ENCODE data around the gene SMC5. TPM values are rescaled to one million over a fixed set of nuclear protein-coding genes. Genes with fewer than 3 reads are reported as not detected.
A peak's percentile ranks its signal among the peaks of the same experiment; 100 is the strongest.

SMC5 gene
- total RNA-seq, 4 donors from 2014 or later, result 33.1 to 49.4 (median 39.2) TPM

DNA sequence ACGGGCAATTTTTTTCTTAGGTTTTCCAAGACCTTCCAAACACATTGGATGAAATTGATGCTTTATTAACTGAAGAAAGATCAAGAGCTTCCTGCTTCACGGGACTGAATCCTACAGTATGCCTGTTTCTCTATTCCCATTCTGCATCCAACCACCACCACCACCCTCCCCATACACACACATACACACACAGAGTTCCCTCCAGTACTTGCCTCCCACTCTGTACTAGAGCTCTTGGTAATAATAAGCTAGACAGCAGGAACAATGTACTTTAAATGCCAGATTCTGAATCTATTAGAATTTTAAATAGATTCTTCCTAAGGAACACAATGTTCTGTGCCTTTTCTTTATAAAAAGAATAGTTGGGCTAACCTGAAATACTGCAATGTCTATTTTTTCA is 88.3 kb downstream of the SMC5 start:
- intact Hi-C loops (cut with DNase I), result no loop called here
- Histone ChIP-seq H3K27me3 (no peaks in the 10 kb centered on the region), H3K4me3 (replicated peaks in 1 of 3) (no peak overlapping the region), H3K9me3 (no peaks in the 10 kb centered on the region), H3K36me3 (peaks cover 4 to 5% of the 10 kb centered on the region in 2 donors), H3K4me1 (no peaks in the 10 kb centered on the region), H3K27ac (no peak overlapping the region)
- DNase-seq, result no peak
- 94 to 96% methylated on average over 2 of the region's 2 CpGs for WGBS, 2 donors
- no peak for TF ChIP-seq POLR2A (IDR thresholded peaks at IDR 0.05)
- TF ChIP-seq, protein P1, sequence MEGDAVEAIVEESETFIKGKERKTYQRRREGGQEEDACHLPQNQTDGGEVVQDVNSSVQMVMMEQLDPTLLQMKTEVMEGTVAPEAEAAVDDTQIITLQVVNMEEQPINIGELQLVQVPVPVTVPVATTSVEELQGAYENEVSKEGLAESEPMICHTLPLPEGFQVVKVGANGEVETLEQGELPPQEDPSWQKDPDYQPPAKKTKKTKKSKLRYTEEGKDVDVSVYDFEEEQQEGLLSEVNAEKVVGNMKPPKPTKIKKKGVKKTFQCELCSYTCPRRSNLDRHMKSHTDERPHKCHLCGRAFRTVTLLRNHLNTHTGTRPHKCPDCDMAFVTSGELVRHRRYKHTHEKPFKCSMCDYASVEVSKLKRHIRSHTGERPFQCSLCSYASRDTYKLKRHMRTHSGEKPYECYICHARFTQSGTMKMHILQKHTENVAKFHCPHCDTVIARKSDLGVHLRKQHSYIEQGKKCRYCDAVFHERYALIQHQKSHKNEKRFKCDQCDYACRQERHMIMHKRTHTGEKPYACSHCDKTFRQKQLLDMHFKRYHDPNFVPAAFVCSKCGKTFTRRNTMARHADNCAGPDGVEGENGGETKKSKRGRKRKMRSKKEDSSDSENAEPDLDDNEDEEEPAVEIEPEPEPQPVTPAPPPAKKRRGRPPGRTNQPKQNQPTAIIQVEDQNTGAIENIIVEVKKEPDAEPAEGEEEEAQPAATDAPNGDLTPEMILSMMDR (IDR thresholded peaks at IDR 0.05), result no peak

DNA sequence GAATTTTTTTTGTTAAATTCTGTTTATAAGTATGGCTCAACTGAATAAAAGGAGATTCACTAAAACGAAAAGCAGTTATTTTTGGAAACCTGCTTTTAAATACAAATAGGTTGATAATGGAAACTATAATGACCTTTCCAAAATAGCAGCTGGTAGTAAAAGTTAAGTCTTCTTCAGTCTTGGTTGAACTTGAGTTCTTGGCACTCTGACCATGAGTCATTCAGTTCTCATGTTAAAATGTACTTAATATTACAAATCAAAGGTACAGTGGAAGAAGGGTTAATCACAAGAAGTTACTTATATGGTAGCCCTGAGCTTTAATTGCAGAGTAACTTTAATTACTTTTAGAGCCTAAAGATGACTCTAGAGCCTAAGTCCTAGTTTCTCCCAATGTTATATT is 93.6 kb downstream of the SMC5 start:
- H3K27ac ChIP-seq, result peak overlapping the region in 1 of 3 donors; percentile 12
- intact Hi-C loops (cut with DNase I), result loop anchor here (5.0 to 10.0 kb wide), 2 partner anchors 142 to 250 kb away; no protein-coding TSS in a partner anchor
- no peaks in the 10 kb centered on the region for H3K4me1 ChIP-seq

DNA sequence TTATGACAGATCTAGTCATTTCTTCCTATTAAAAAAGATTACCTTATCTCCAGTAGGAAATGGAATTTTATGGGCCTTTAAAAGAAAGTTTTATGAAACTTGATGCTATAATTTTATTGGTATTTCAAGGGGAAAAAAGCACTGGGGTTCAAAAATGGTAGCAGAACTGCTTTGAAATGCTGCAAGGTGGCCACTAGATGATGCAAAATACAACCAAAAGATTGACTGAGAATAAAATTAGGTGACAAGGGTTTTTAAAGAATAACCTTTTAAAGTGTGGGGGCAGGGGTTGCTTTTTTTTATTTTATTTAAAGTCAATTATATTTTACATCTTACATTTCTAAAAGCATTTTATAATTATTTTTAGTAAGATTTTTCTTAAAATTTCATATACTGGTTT is 94.0 kb downstream of the SMC5 start:
- H3K27ac ChIP-seq, result no peak overlapping the region
- no peak for TF ChIP-seq POLR2A (IDR thresholded peaks at IDR 0.05)
- TF ChIP-seq, protein P1 (IDR thresholded peaks at IDR 0.05), result peak; percentile 47 to 85 (median 70)

More for the DNA sequence above, 93.6 kb downstream of the SMC5 start:
- no peaks in the 10 kb centered on the region for H3K9me3 ChIP-seq
- DNase-seq, result no peak
- H3K4me3 ChIP-seq (replicated peaks in 1 of 3), result no peak overlapping the region
- TF ChIP-seq POLR2A (IDR thresholded peaks at IDR 0.05), result no peak
- TF ChIP-seq, protein P1 (IDR thresholded peaks at IDR 0.05), result no peak
- H3K36me3 ChIP-seq, result peaks cover 2 to 4% of the 10 kb centered on the region in 2 donors
- 51 to 64% methylated on average over 1 of the region's 1 CpG for WGBS, 2 donors
- no peaks in the 10 kb centered on the region for H3K27me3 ChIP-seq

DNA sequence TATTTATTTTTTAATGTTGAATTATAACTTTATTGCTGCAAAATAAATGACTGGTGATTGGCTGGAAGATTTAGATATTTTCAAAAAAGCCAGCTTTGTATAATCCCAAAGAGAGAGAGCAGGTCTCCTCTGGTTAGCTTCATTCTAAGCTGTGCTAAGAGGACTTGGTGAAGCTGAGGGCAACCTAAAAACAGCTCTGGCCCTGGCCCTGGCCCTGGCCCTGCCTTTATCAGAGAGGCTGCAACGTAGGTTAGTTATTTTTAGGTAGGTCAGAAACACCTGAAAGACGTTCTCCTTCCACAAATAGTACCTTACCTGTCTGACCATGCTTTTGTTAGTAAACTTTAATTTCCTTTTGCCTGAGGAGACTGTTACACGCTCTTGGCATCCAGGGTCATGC is 97.0 kb downstream of the SMC5 start:
- no peaks in the 10 kb centered on the region for H3K4me1 ChIP-seq
- H3K27ac ChIP-seq, result no peak overlapping the region
- no peak overlapping the region for H3K4me3 ChIP-seq (replicated peaks in 1 of 3)
- no peaks in the 10 kb centered on the region for H3K9me3 ChIP-seq
- intact Hi-C loops (cut with DNase I), result loop anchor here (10.0 kb wide), 1 partner anchor 139 kb away; no protein-coding TSS in a partner anchor
- no peaks in the 10 kb centered on the region for H3K36me3 ChIP-seq
- no peaks in the 10 kb centered on the region for H3K27me3 ChIP-seq
- WGBS, 2 donors, result 84 to 86% methylated on average over 3 of the region's 3 CpGs
- TF ChIP-seq, protein P1 (IDR thresholded peaks at IDR 0.05), result no peak
- no peak for TF ChIP-seq POLR2A (IDR thresholded peaks at IDR 0.05)
- DNase-seq, result no peak

More for the DNA sequence above, 94.0 kb downstream of the SMC5 start:
- no peaks in the 10 kb centered on the region for H3K27me3 ChIP-seq
- no peak overlapping the region for H3K4me3 ChIP-seq (replicated peaks in 1 of 3)
- H3K4me1 ChIP-seq, result no peaks in the 10 kb centered on the region
- DNase-seq, result no peak
- peaks cover 0 to 4% of the 10 kb centered on the region in 2 donors for H3K36me3 ChIP-seq
- intact Hi-C loops (cut with DNase I), result loop anchor here (5.0 to 10.0 kb wide), 2 partner anchors 142 to 249 kb away; no protein-coding TSS in a partner anchor
- no peaks in the 10 kb centered on the region for H3K9me3 ChIP-seq

DNA sequence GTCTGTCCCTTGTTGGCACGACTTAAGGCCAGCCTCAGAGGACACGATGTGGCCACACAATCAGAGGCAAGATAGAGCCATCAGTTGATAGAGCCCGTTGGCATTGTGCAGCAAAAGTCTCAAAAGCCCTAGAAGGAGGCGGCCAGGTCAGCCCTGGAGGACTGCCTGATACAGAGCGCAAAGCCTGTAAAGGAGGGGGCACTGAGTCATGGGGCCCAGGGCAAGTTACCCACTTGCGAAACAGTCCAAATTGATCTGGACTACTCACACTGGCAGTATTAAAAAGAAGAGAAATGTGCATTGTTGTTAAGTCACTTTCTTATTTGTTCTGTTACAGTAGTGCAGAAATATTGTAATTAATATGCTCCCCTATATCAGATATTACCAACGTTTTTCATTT is 104.2 kb downstream of the SMC5 start:
- H3K4me3 ChIP-seq (replicated peaks in 1 of 3), result no peak overlapping the region
- no peaks in the 10 kb centered on the region for H3K36me3 ChIP-seq
- H3K27ac ChIP-seq, result no peak overlapping the region
- H3K27me3 ChIP-seq, result no peaks in the 10 kb centered on the region
- no peaks in the 10 kb centered on the region for H3K9me3 ChIP-seq
- DNase-seq, result no peak
- no peaks in the 10 kb centered on the region for H3K4me1 ChIP-seq
- TF ChIP-seq POLR2A (IDR thresholded peaks at IDR 0.05), result no peak
- TF ChIP-seq, protein P1 (IDR thresholded peaks at IDR 0.05), result no peak
- WGBS, 2 donors, result 91% methylated on average over 7 of the region's 7 CpGs
- intact Hi-C loops (cut with DNase I), result no loop called here
